Fibroblast of skin of right biceps (primary cell): ENCODE results near the gene SPOCK3.
"Not testable (repeated sequence)": the region's sequence is repeated elsewhere in the genome, so short reads cannot be mapped to it uniquely, and the experiment has no call there.

Source experiments
- DNase-seq: peaks from one replicate; pipeline ENCODE4 v3.0.0-alpha.2; 2013

SPOCK3 gene

GRCh38 chr4:166924424-166924823 is 309.9 kb downstream of the SPOCK3 start:
- no peak for DNase-seq

- DNase-seq = no peak
Observed at GRCh38 chr4:166913926-166914325, 320.4 kb downstream of the SPOCK3 start.

- no peak for DNase-seq
Observed at GRCh38 chr4:166903408-166903807, 330.9 kb downstream of the SPOCK3 start.

GRCh38 chr4:166902941-166903340 is 331.4 kb downstream of the SPOCK3 start:
- DNase-seq = no peak

GRCh38 chr4:166896254-166896653 is 338.0 kb downstream of the SPOCK3 start:
- no peak for DNase-seq

- no peak for DNase-seq
Observed at GRCh38 chr4:166895771-166896170, 338.5 kb downstream of the SPOCK3 start.

- DNase-seq = no peak
Observed at GRCh38 chr4:166887457-166887856, 346.8 kb downstream of the SPOCK3 start.

GRCh38 chr4:166886718-166887117 is 347.6 kb downstream of the SPOCK3 start:
- no peak for DNase-seq

GRCh38 chr4:166882221-166882620 is 352.1 kb downstream of the SPOCK3 start:
- no peak for DNase-seq

- DNase-seq = no peak
Observed at GRCh38 chr4:166875821-166876220, 358.5 kb downstream of the SPOCK3 start.

GRCh38 chr4:166862032-166862431 is 372.3 kb downstream of the SPOCK3 start:
- no peak for DNase-seq

GRCh38 chr4:166850398-166850797 is 383.9 kb downstream of the SPOCK3 start:
- not testable (repeated sequence) for DNase-seq

- DNase-seq = no peak
Observed at GRCh38 chr4:166846939-166847338, 387.4 kb downstream of the SPOCK3 start.

GRCh38 chr4:166842795-166843261 is 391.5 kb downstream of the SPOCK3 start:
- DNase-seq = no peak

- DNase-seq = no peak
Observed at GRCh38 chr4:166839615-166840251, 394.6 kb downstream of the SPOCK3 start.

- no peak for DNase-seq
Observed at GRCh38 chr4:166838975-166839614, 395.2 kb downstream of the SPOCK3 start.

GRCh38 chr4:166836865-166837264 is 397.4 kb downstream of the SPOCK3 start:
- no peak for DNase-seq

- DNase-seq = no peak
Observed at GRCh38 chr4:166827629-166828028, 406.7 kb downstream of the SPOCK3 start.

- DNase-seq = no peak
Observed at GRCh38 chr4:166827167-166827566, 407.1 kb downstream of the SPOCK3 start.

GRCh38 chr4:166823848-166824247 is 410.4 kb downstream of the SPOCK3 start:
- no peak for DNase-seq

GRCh38 chr4:166823126-166823525 is 411.2 kb downstream of the SPOCK3 start:
- no peak for DNase-seq

GRCh38 chr4:166822386-166822785 is 411.9 kb downstream of the SPOCK3 start:
- no peak for DNase-seq

- peak; percentile 1 for DNase-seq
Observed at GRCh38 chr4:166816890-166817289, 417.4 kb downstream of the SPOCK3 start.

GRCh38 chr4:166808380-166808779 is 425.9 kb downstream of the SPOCK3 start:
- no peak for DNase-seq

- no peak for DNase-seq
Observed at GRCh38 chr4:166802346-166802745, 431.9 kb downstream of the SPOCK3 start.
